ENCODE results near the gene PMF1. TPM values are rescaled to one million over a fixed set of nuclear protein-coding genes. Genes with fewer than 3 reads are reported as not detected.

The PMF1 gene
- total and polyA plus RNA-seq, 2 experiments from 2014 or later, result 44.4 to 47.7 TPM

GRCh38 chr1:156167536-156167935 lies 45.3 kb upstream of the PMF1 start:
- WGBS, 2 experiments (ENCODE audit: low coverage in 1 of 2, low lambda C conversion rate in 2 of 2, missing lambda C conversion rate in 2 of 2), result 23 to 26% methylated on average over 5 of the region's 5 CpGs
- Histone ChIP-seq H2AFZ (no peak overlapping the region), H3F3A (ENCODE audit: insufficient read depth) (no peaks in the 10 kb centered on the region), H3K27ac (no peak overlapping the region), H3K9me3 (ENCODE audit: low read depth) (no peaks in the 10 kb centered on the region), H3K4me1 (ENCODE audit: insufficient read depth) (no peaks in the 10 kb centered on the region), H3K27me3 (replicated peaks; ENCODE audit: insufficient read depth) (no peaks in the 10 kb centered on the region), H3K9me2 (ENCODE audit: insufficient read depth) (no peaks in the 10 kb centered on the region), H4K20me1 (ENCODE audit: insufficient read depth) (no peaks in the 10 kb centered on the region), H3K79me2 (ENCODE audit: insufficient read depth) (no peaks in the 10 kb centered on the region), H3K4me2 (ENCODE audit: unreplicated experiment) (no peak overlapping the region), H3K36me3 (ENCODE audit: low read depth) (no peaks in the 10 kb centered on the region), H3K9ac (no peak overlapping the region), H3K4me3 (no peak overlapping the region)
- TF ChIP-seq EZH2 (IDR thresholded peaks at IDR 0.05; ENCODE audit: insufficient read depth, poor library complexity, severe bottlenecking), result no peak
- no peak for TF ChIP-seq EZH2phosphoT487 (IDR thresholded peaks at IDR 0.05; ENCODE audit: insufficient read depth, low read depth)
- in situ Hi-C loops (cut with MboI), result no loop called here
- DNase-seq, result peak; percentile 50

- no peaks in the 10 kb centered on the region for H4K20me1 ChIP-seq (ENCODE audit: insufficient read depth)
- no peaks in the 10 kb centered on the region for H3K27me3 ChIP-seq (replicated peaks; ENCODE audit: insufficient read depth)
- H3K9me2 ChIP-seq (ENCODE audit: insufficient read depth), result no peaks in the 10 kb centered on the region
- no peak overlapping the region for H3K4me3 ChIP-seq
- H3K36me3 ChIP-seq (ENCODE audit: low read depth), result no peaks in the 10 kb centered on the region
- H3F3A ChIP-seq (ENCODE audit: insufficient read depth), result no peaks in the 10 kb centered on the region
- no peak overlapping the region for H3K27ac ChIP-seq
- no peaks in the 10 kb centered on the region for H3K79me2 ChIP-seq (ENCODE audit: insufficient read depth)
- no peaks in the 10 kb centered on the region for H3K9me3 ChIP-seq (ENCODE audit: low read depth)
- DNase-seq, result no peak
- no peaks in the 10 kb centered on the region for H3K4me1 ChIP-seq (ENCODE audit: insufficient read depth)
- H3K4me2 ChIP-seq (ENCODE audit: unreplicated experiment), result no peak overlapping the region
- in situ Hi-C loops (cut with MboI), result no loop called here
- no peak overlapping the region for H3K9ac ChIP-seq
- no peak overlapping the region for H2AFZ ChIP-seq
- WGBS, 2 experiments (ENCODE audit: low coverage in 1 of 2, low lambda C conversion rate in 2 of 2, missing lambda C conversion rate in 2 of 2), result 73 to 78% methylated on average over 9 of the region's 9 CpGs
- TF ChIP-seq EZH2 (IDR thresholded peaks at IDR 0.05; ENCODE audit: insufficient read depth, poor library complexity, severe bottlenecking), result no peak
- no peak for TF ChIP-seq EZH2phosphoT487 (IDR thresholded peaks at IDR 0.05; ENCODE audit: insufficient read depth, low read depth)
Observed at GRCh38 chr1:156172696-156173470, 39.9 kb upstream of the PMF1 start.

GRCh38 chr1:156176610-156177210 lies 36.1 kb upstream of the PMF1 start:
- H3K9ac ChIP-seq, result no peak overlapping the region
- H3K27ac ChIP-seq, result no peak overlapping the region
- H3F3A ChIP-seq (ENCODE audit: insufficient read depth), result no peaks in the 10 kb centered on the region
- H3K36me3 ChIP-seq (ENCODE audit: low read depth), result no peaks in the 10 kb centered on the region
- no peaks in the 10 kb centered on the region for H4K20me1 ChIP-seq (ENCODE audit: insufficient read depth)
- H3K4me3 ChIP-seq, result no peak overlapping the region
- in situ Hi-C loops (cut with MboI), result no loop called here
- no peaks in the 10 kb centered on the region for H3K9me3 ChIP-seq (ENCODE audit: low read depth)
- no peak overlapping the region for H3K4me2 ChIP-seq (ENCODE audit: unreplicated experiment)
- no peak for DNase-seq
- 53 to 64% methylated on average over 11 to 12 of the region's 12 CpGs for WGBS, 2 experiments (ENCODE audit: low coverage in 1 of 2, low lambda C conversion rate in 2 of 2, missing lambda C conversion rate in 2 of 2)
- no peaks in the 10 kb centered on the region for H3K4me1 ChIP-seq (ENCODE audit: insufficient read depth)
- H3K79me2 ChIP-seq (ENCODE audit: insufficient read depth), result no peaks in the 10 kb centered on the region
- no peak overlapping the region for H2AFZ ChIP-seq
- no peaks in the 10 kb centered on the region for H3K27me3 ChIP-seq (replicated peaks; ENCODE audit: insufficient read depth)
- TF ChIP-seq EZH2 (IDR thresholded peaks at IDR 0.05; ENCODE audit: insufficient read depth, poor library complexity, severe bottlenecking) (no peak), EZH2phosphoT487 (IDR thresholded peaks at IDR 0.05; ENCODE audit: insufficient read depth, low read depth) (no peak)
- no peaks in the 10 kb centered on the region for H3K9me2 ChIP-seq (ENCODE audit: insufficient read depth)

GRCh38 chr1:156177919-156178654 lies 34.7 kb upstream of the PMF1 start:
- Histone ChIP-seq H2AFZ (no peak overlapping the region), H3K36me3 (ENCODE audit: low read depth) (no peaks in the 10 kb centered on the region), H3K9me2 (ENCODE audit: insufficient read depth) (no peaks in the 10 kb centered on the region), H3K4me1 (ENCODE audit: insufficient read depth) (no peaks in the 10 kb centered on the region), H4K20me1 (ENCODE audit: insufficient read depth) (no peaks in the 10 kb centered on the region), H3K79me2 (ENCODE audit: insufficient read depth) (no peaks in the 10 kb centered on the region), H3K4me3 (no peak overlapping the region), H3K4me2 (ENCODE audit: unreplicated experiment) (no peak overlapping the region), H3K27ac (no peak overlapping the region), H3K27me3 (replicated peaks; ENCODE audit: insufficient read depth) (no peaks in the 10 kb centered on the region), H3F3A (ENCODE audit: insufficient read depth) (no peaks in the 10 kb centered on the region), H3K9me3 (ENCODE audit: low read depth) (no peaks in the 10 kb centered on the region), H3K9ac (no peak overlapping the region)
- no peak for DNase-seq
- TF ChIP-seq EZH2 (IDR thresholded peaks at IDR 0.05; ENCODE audit: insufficient read depth, poor library complexity, severe bottlenecking) (no peak), EZH2phosphoT487 (IDR thresholded peaks at IDR 0.05; ENCODE audit: insufficient read depth, low read depth) (no peak)
- 80 to 81% methylated on average over 7 of the region's 7 CpGs for WGBS, 2 experiments (ENCODE audit: low coverage in 1 of 2, low lambda C conversion rate in 2 of 2, missing lambda C conversion rate in 2 of 2)
- in situ Hi-C loops (cut with MboI), result no loop called here

All from GM23248 (cell line).